HepG2 (cell line): Measurements from ENCODE around the gene POLR3F. TPM values are rescaled to one million over a fixed set of nuclear protein-coding genes. Genes with fewer than 3 reads are reported as not detected.

ENCODE experiments used
- ARID3A ChIP-seq: IDR thresholded peaks from 2 replicates; pipeline ENCODE4 v1.6.1; 2012; ENCODE audit warnings: low read depth, low read length, improper control_type of control experiment
- BRD4 ChIP-seq: sonication (generic); formaldehyde crosslinking; IDR thresholded peaks from 2 replicates; pipeline ENCODE4 v1.4.0; 2020; ENCODE audit warnings: missing genetic modification reagents
- EZH2 ChIP-seq: conservative IDR thresholded peaks from 2 replicates; pipeline ENCODE4 v1.6.1; 2012; ENCODE audit warnings: mild to moderate bottlenecking, low read depth, low read length, moderate library complexity
- GZF1 ChIP-seq: sonication (generic); formaldehyde crosslinking; IDR thresholded peaks from 2 replicates; pipeline ENCODE4 v1.5.1; 2020; ENCODE audit warnings: mild to moderate bottlenecking, missing genetic modification reagents
- HDAC2 ChIP-seq: sonication (generic); formaldehyde crosslinking; IDR thresholded peaks from 2 replicates; pipeline ENCODE4 v1.4.0; 2020; ENCODE audit warnings: missing genetic modification reagents
- HOXA5 ChIP-seq: sonication (generic); formaldehyde crosslinking; IDR thresholded peaks from 2 replicates; pipeline ENCODE4 v1.4.0; 2020; ENCODE audit warnings: missing genetic modification reagents
- KLF13 ChIP-seq: sonication (generic); formaldehyde crosslinking; IDR thresholded peaks from 2 replicates; pipeline ENCODE4 v1.4.0; 2020; ENCODE audit warnings: mild to moderate bottlenecking, missing genetic modification reagents
- MTA1 ChIP-seq: sonication (generic); formaldehyde crosslinking; IDR thresholded peaks from 2 replicates; pipeline ENCODE4 v1.4.0; 2020; ENCODE audit warnings: missing genetic modification reagents, mild to moderate bottlenecking, borderline replicate concordance
- NFIB ChIP-seq: sonication (generic); formaldehyde crosslinking; IDR thresholded peaks from 2 replicates; pipeline ENCODE4 v1.9.0; 2021; ENCODE audit warnings: missing genetic modification reagents, mild to moderate bottlenecking, borderline replicate concordance
- ONECUT2 ChIP-seq: sonication (generic); formaldehyde crosslinking; IDR thresholded peaks from 2 replicates; pipeline ENCODE4 v1.4.0; 2020; ENCODE audit warnings: missing genetic modification reagents
- PBX3 ChIP-seq: sonication (generic); formaldehyde crosslinking; IDR thresholded peaks from 2 replicates; pipeline ENCODE4 v1.8.1; 2023; ENCODE audit warnings: missing genetic modification reagents, inconsistent platforms, borderline replicate concordance
- RFX3 ChIP-seq: IDR thresholded peaks from 2 replicates; pipeline ENCODE4 v1.6.1; 2016; ENCODE audit warnings: missing biosample characterization, missing genetic modification reagents
- SMARCE1 ChIP-seq: fragments of 450-650 bp; IDR thresholded peaks from 2 replicates; pipeline ENCODE4 v1.6.1; 2017; ENCODE audit warnings: borderline replicate concordance
- SMC3 ChIP-seq: IDR thresholded peaks from 2 replicates; pipeline ENCODE4 v1.6.1; 2011; ENCODE audit warnings: low read length, improper control_type of control experiment
- SUZ12 ChIP-seq: fragments of 150-350 bp; IDR thresholded peaks from 2 replicates; pipeline ENCODE4 v1.6.1; 2014; ENCODE audit warnings: low read depth, low read length
- TOPORS ChIP-seq: sonication (generic); formaldehyde crosslinking; IDR thresholded peaks from 2 replicates; pipeline ENCODE4 v1.8.0; 2023; ENCODE audit warnings: mild to moderate bottlenecking, missing genetic modification reagents
- ZBTB34 ChIP-seq: sonication (generic); formaldehyde crosslinking; IDR thresholded peaks from 2 replicates; pipeline ENCODE4 v1.8.0; 2022; ENCODE audit warnings: mild to moderate bottlenecking, missing genetic modification reagents
- ZNF350 ChIP-seq: sonication (generic); formaldehyde crosslinking; IDR thresholded peaks from 2 replicates; pipeline ENCODE4 v1.4.0; 2020; ENCODE audit warnings: mild to moderate bottlenecking, low read depth, missing genetic modification reagents, borderline replicate concordance
- ZNF367 ChIP-seq: sonication (generic); formaldehyde crosslinking; IDR thresholded peaks from 2 replicates; pipeline ENCODE4 v1.4.0; 2020; ENCODE audit warnings: missing genetic modification reagents, borderline replicate concordance
- ZNF496 ChIP-seq: sonication (generic); formaldehyde crosslinking; IDR thresholded peaks from 2 replicates; pipeline ENCODE4 v1.8.1; 2023; ENCODE audit warnings: mild to moderate bottlenecking, moderate library complexity, missing genetic modification reagents; ENCODE audit not compliant: insufficient replicate concordance
- ZNF629 ChIP-seq: sonication (generic); formaldehyde crosslinking; conservative IDR thresholded peaks from 2 replicates; pipeline ENCODE4 v1.5.0; 2020; ENCODE audit warnings: missing genetic modification reagents
- polyA plus RNA-seq, 8 experiments: library from polyadenylated mRNA; depleted of rRNA in 3 of 8; stranded (reverse) in 7 of 8; unstranded in 1 of 8; fragments of >200 nt; fragmentation: Illumina TruSeq in 4 of 8; extraction: Trizol in 4 of 8; gene quantifications; 2 replicates each; pipeline versions ENCODE4 v1.2.1 to v1.2.3, GENCODE V29; 2011 to 2016; ENCODE audit warnings: low read depth in 4 of 8, missing spikeins in 1 of 8, mixed read lengths in 1 of 8; ENCODE audit not compliant: insufficient read depth in 1 of 8
- total RNA-seq, 5 experiments: library from RNA; depleted of rRNA; stranded (reverse); fragments of >200 nt; fragmentation: Illumina TruSeq; extraction: Trizol; gene quantifications; 2 replicates each; pipeline ENCODE4 v1.2.3, GENCODE V29; 2016; ENCODE audit warnings: low read depth in 1 of 5
- TF ChIP-seq, protein P1 (sequence below): sonication (generic); formaldehyde crosslinking; IDR thresholded peaks from 2 replicates; pipeline ENCODE4 v1.8.1; 2023; ENCODE audit warnings: mild to moderate bottlenecking, moderate library complexity, missing genetic modification reagents
- TF ChIP-seq, protein P2 (sequence below): sonication (generic); formaldehyde crosslinking; IDR thresholded peaks from 2 replicates; pipeline ENCODE4 v1.5.1; 2020; ENCODE audit warnings: missing genetic modification reagents, mild to moderate bottlenecking, borderline replicate concordance

The POLR3F gene
- total and polyA plus RNA-seq, 2 of the 13 experiments (the other 11 are each of a cell fraction or from before 2014, with no cell fraction given): 11.7 to 25.5 TPM

DNA sequence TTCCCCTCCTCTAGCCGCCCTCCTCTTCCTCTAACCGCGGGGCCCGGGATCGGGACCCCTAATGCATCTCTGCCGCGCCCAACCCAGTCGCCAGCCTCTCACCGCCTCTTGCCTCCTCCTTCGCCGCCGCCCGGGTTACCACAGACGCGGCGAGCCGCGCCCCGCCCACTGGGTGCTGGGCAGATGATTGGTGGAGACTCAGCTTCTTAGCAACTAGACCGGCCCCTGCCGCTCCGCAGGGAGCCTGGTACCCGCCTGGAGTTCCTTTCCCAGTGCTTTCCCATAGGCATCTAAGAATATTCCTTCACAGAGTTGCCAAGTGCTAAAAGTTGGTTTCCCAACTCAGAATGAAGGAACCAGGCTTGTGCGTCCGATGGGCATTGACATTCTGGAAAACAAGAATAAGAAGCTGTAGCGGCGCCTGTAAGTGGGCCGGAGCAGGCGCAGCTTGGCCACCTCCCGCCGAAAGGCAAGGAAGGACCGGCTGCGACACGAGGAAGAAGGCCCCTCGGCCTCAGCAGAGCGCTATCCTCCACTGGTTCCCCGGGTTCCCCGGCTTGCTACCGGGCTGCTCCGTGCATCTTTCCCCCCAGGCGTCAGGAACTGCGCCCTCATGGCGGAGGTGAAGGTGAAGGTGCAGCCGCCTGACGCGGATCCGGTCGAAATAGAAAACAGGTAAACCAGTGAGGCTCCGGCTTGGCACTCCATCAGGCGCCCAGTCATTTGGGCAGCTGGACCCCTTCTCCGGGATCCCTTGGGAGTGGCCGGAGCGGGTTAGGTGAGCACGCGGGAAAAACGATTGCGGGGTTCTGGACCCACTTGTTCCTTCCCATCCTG, at the start of gene POLR3F, which contains the start of gene DZANK1 (continued):
- TF ChIP-seq PBX3 (CRISPR knock-in tag) (peak; percentile 88), HDAC2 (CRISPR knock-in tag) (peak; percentile 99), GZF1 (no peak), ZNF496 (CRISPR knock-in tag) (no peak), BRD4 (CRISPR knock-in tag) (peak; percentile 95), ARID3A (no peak), EZH2 (no peak), TOPORS (CRISPR knock-in tag) (no peak; the same call in none of the 2 replicates), ZNF629 (CRISPR knock-in tag) (0 out of 2 replicates have a peak, but pooled peaks have one; percentile 28), SMC3 (no peak; the same call in 1 of the 2 replicates), MTA1 (CRISPR knock-in tag) (peak; percentile 23; the same call in 1 of the 2 replicates), NFIB (no peak), ZBTB34 (CRISPR knock-in tag) (no peak), RFX3 (CRISPR knock-in tag) (peak; percentile 91), HOXA5 (peak; percentile 83), KLF13 (CRISPR knock-in tag) (no peak), ZNF367 (0 out of 2 replicates have a peak, but pooled peaks have one; percentile 55), SMARCE1 (no peak), ONECUT2 (peak; percentile 53), ZNF350 (peak; percentile 94; the same call in 1 of the 2 replicates), SUZ12 (no peak)
- TF ChIP-seq, protein P1, sequence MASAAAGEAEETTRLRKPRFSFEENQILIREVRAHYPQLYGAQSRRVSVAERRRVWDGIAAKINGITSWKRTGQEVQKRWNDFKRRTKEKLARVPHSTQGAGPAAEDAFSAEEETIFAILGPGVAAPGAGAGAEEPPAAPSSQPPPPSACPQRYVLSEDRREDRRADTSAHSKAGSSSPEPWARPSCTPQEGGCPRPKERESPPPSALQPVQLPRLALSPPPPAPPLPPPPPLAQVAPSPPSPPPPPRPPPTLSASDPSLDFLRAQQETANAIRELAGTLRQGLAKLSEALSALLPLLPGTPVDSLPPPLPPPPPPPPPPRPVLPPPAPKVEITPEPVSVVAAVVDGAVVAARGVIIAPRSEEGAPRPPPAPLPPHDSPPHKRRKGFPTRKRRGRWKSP (CRISPR knock-in tag): peak; percentile 32; the same call in 1 of the 2 replicates
- TF ChIP-seq, protein P2, sequence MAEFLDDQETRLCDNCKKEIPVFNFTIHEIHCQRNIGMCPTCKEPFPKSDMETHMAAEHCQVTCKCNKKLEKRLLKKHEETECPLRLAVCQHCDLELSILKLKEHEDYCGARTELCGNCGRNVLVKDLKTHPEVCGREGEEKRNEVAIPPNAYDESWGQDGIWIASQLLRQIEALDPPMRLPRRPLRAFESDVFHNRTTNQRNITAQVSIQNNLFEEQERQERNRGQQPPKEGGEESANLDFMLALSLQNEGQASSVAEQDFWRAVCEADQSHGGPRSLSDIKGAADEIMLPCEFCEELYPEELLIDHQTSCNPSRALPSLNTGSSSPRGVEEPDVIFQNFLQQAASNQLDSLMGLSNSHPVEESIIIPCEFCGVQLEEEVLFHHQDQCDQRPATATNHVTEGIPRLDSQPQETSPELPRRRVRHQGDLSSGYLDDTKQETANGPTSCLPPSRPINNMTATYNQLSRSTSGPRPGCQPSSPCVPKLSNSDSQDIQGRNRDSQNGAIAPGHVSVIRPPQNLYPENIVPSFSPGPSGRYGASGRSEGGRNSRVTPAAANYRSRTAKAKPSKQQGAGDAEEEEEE (CRISPR knock-in tag): 0 out of 2 replicates have a peak, but pooled peaks have one; percentile 35
